ENCODE results near the gene CUL9. TPM values are rescaled to one million over a fixed set of nuclear protein-coding genes. Genes with fewer than 3 reads are reported as not detected.

Gene CUL9
- total RNA-seq, 1 donor from 2014 or later: 36.1 TPM

DNA sequence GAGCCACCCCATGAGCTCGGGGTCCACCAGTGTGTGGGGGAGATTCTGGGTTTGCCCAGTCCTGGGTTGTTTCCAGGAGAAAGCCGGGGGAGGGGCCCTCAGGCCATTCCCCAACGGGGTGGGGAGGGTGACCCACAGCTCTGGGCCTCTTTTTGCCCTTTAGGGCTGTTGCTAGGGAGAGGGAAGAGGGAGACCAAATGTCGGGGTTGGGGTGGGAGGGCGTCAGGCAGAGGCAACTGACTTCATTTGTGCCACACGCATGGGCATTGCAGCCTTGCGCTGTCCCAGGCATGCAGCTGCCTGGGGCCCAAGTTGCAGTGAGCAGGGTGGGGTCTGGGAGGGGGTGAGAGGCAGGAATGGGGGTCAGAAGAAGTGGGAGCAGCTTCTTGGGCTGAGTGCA lies 1.9 kb upstream of the CUL9 start:
- Histone ChIP-seq H3K4me1 (peaks cover 5 to 24% of the 10 kb centered on the region in 2 donors), H3K27ac (peak overlapping the region in 1 of 2 donors; percentile 9), H3K4me3 (no peak overlapping the region), H3K9me3 (no peaks in the 10 kb centered on the region), H3K36me3 (peaks cover 44 to 59% of the 10 kb centered on the region in 2 donors), H3K27me3 (no peaks in the 10 kb centered on the region)
- TF ChIP-seq, protein P1, sequence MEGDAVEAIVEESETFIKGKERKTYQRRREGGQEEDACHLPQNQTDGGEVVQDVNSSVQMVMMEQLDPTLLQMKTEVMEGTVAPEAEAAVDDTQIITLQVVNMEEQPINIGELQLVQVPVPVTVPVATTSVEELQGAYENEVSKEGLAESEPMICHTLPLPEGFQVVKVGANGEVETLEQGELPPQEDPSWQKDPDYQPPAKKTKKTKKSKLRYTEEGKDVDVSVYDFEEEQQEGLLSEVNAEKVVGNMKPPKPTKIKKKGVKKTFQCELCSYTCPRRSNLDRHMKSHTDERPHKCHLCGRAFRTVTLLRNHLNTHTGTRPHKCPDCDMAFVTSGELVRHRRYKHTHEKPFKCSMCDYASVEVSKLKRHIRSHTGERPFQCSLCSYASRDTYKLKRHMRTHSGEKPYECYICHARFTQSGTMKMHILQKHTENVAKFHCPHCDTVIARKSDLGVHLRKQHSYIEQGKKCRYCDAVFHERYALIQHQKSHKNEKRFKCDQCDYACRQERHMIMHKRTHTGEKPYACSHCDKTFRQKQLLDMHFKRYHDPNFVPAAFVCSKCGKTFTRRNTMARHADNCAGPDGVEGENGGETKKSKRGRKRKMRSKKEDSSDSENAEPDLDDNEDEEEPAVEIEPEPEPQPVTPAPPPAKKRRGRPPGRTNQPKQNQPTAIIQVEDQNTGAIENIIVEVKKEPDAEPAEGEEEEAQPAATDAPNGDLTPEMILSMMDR (IDR thresholded peaks at IDR 0.05): no peak
- intact Hi-C loops (cut with DNase I): no loop called here
- DNase-seq (ENCODE audit: low spot score in 2 of 2): no peak

DNA sequence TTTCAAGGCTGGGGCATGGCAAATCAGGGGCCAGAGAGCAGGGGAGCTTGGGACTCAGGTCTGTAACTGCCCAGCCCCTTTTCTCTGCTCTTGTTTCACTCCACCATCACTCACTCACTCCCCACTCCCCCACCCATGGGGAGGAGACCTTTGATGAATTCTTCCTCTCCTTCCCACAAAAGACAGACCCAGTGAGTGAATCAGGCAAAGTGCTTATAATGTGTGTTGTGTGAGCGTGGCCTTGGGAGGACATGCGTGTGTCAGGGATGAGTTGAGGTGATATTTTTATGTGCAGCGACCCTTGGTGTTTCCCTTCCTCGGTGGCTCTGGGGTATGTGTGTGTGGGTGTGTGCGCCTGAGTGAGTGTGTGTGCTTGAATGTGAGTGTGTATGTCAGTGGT lies 1.0 kb upstream of the CUL9 start:
- Histone ChIP-seq H3K27me3 (no peaks in the 10 kb centered on the region), H3K4me3 (no peak overlapping the region), H3K9me3 (no peaks in the 10 kb centered on the region), H3K36me3 (peaks cover 37 to 59% of the 10 kb centered on the region in 2 donors), H3K27ac (no peak overlapping the region), H3K4me1 (peaks cover 0 to 15% of the 10 kb centered on the region in 2 donors)
- DNase-seq (ENCODE audit: low spot score in 2 of 2): no peak
- intact Hi-C loops (cut with DNase I): no loop called here
- TF ChIP-seq, protein P1 (IDR thresholded peaks at IDR 0.05): no peak

DNA sequence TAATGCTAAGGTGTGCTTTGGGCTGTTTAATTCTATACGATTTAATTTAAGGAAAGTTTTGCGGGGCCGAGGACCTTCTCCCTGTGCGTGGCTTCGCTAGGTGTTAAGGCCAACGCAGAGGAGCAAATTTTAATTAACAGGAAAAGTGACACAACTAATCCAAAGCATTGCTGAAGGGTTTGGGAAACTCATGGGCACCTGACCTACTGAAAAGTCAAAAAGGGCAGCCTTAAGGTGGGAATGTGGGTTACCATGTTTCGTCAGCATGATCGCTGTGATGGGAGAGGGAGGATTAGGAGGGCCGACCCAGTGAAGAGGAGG lies 415 bp upstream of the CUL9 start:
- H3K27me3 ChIP-seq: no peaks in the 10 kb centered on the region
- no peaks in the 10 kb centered on the region for H3K9me3 ChIP-seq
- peak overlapping the region; percentile 59 to 71 for H3K27ac ChIP-seq
- H3K36me3 ChIP-seq: peaks cover 34 to 59% of the 10 kb centered on the region in 2 donors
- DNase-seq (ENCODE audit: low spot score in 2 of 2): no peak
- H3K4me3 ChIP-seq: peak overlapping the region; percentile 71 to 77
- TF ChIP-seq, protein P1 (IDR thresholded peaks at IDR 0.05): no peak
- peaks cover 0 to 12% of the 10 kb centered on the region in 2 donors for H3K4me1 ChIP-seq
- intact Hi-C loops (cut with DNase I): no loop called here

DNA sequence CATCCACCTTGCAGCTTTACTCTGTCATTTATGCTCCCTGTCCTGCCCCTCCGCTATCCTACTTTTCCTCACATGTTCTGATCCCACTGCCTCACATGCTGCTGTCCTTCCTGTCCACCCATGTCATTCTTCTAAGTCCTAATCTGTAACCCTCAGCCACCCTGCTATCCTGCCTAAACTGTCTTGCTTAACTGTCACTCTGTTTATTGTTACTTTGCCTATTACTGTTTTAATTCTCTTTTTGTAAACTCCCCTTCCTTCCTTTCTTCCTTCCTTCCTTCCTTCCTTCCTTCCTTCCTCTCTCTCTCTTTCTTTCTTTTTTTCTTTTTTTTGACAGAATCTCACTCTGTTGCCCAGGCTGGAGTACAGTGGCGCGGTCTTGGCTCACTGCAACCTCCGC lies 1.4 kb downstream of the CUL9 start:
- H3K27me3 ChIP-seq: no peaks in the 10 kb centered on the region
- DNase-seq (ENCODE audit: low spot score in 2 of 2): no peak
- peaks cover 0 to 12% of the 10 kb centered on the region in 2 donors for H3K4me1 ChIP-seq
- intact Hi-C loops (cut with DNase I): no loop called here
- no peak overlapping the region for H3K27ac ChIP-seq
- TF ChIP-seq, protein P1 (IDR thresholded peaks at IDR 0.05): no peak
- no peak overlapping the region for H3K4me3 ChIP-seq
- peaks cover 44 to 60% of the 10 kb centered on the region in 2 donors for H3K36me3 ChIP-seq
- no peaks in the 10 kb centered on the region for H3K9me3 ChIP-seq

DNA sequence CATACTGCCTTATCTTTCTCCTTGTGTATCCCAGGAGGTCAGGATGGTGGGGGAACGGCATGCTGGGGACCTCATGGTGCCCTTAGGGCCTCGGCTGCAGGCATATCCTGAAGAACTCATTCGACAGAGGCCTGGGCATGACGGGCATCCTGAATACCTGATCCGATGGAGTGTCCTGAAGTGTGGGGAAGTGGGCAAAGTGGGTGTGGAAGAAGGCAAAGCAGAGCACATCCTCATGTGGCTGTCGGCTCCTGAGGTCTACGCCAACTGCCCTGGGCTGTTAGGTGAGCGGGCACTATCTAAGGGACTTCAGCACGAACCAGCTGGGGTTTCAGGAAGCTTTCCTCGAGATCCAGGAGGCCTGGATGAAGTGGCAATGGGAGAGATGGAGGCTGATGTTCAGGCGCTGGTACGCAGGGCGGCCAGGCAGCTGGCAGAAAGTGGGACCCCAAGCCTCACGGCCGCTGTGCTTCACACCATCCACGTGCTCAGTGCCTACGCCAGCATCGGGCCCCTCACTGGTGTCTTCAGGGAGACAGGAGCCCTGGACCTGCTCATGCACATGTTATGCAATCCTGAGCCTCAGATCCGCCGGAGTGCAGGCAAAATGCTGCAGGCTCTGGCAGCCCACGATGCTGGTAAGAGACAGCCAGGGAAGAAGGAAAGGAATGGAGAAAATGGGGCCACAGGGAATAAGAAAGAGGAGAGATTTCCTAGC lies 2.4 kb downstream of the CUL9 start:
- H3K27ac ChIP-seq: no peak overlapping the region
- peaks cover 37 to 54% of the 10 kb centered on the region in 2 donors for H3K36me3 ChIP-seq
- intact Hi-C loops (cut with DNase I): no loop called here
- H3K27me3 ChIP-seq: no peaks in the 10 kb centered on the region
- H3K4me3 ChIP-seq: no peak overlapping the region
- TF ChIP-seq, protein P1 (IDR thresholded peaks at IDR 0.05): no peak
- no peak for DNase-seq (ENCODE audit: low spot score in 2 of 2)
- H3K9me3 ChIP-seq: no peaks in the 10 kb centered on the region
- H3K4me1 ChIP-seq: peaks cover 0 to 12% of the 10 kb centered on the region in 2 donors
